Measurements from ENCODE around the gene NACC2.

DNA sequence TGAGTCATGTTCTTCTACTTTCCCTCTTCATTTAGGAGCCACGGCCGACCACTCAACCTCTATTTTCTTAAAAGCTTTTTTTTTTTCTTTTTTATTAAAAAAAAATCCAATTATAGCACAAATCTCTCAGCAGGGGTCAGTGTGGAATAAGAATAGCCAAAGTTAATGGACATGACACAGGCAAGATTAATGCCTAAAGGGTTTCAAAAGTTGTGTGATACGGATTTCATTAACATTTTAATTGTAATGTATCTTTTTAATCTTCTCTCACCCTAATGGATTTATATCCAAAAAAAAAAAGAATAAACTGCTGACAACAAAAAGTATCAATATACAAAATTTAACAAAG, 5.4 kb downstream of the NACC2 start:
- TF ChIP-seq GLIS3 (CRISPR knock-in tag; IDR thresholded peaks at IDR 0.05): no peak
- TF ChIP-seq TOX (CRISPR knock-in tag; IDR thresholded peaks at IDR 0.05; ENCODE audit: borderline replicate concordance): no peak
- no peak for TF ChIP-seq BACH2 (CRISPR knock-in tag; IDR thresholded peaks at IDR 0.05; ENCODE audit: borderline replicate concordance)
- no peak for TF ChIP-seq ZC3H10 (CRISPR knock-in tag; IDR thresholded peaks at IDR 0.05)
- TF ChIP-seq, protein P1, sequence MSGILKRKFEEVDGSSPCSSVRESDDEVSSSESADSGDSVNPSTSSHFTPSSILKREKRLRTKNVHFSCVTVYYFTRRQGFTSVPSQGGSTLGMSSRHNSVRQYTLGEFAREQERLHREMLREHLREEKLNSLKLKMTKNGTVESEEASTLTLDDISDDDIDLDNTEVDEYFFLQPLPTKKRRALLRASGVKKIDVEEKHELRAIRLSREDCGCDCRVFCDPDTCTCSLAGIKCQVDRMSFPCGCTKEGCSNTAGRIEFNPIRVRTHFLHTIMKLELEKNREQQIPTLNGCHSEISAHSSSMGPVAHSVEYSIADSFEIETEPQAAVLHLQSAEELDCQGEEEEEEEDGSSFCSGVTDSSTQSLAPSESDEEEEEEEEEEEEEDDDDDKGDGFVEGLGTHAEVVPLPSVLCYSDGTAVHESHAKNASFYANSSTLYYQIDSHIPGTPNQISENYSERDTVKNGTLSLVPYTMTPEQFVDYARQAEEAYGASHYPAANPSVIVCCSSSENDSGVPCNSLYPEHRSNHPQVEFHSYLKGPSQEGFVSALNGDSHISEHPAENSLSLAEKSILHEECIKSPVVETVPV (CRISPR knock-in tag; IDR thresholded peaks at IDR 0.05): no peak
- no peak for TF ChIP-seq ARNTL (CRISPR knock-in tag; IDR thresholded peaks at IDR 0.05; ENCODE audit: borderline replicate concordance, low read depth)
- TF ChIP-seq ZNF70 (CRISPR knock-in tag; IDR thresholded peaks at IDR 0.05): no peak
- TF ChIP-seq ZFP3 (CRISPR knock-in tag; IDR thresholded peaks at IDR 0.05): no peak
- TF ChIP-seq, protein P2, sequence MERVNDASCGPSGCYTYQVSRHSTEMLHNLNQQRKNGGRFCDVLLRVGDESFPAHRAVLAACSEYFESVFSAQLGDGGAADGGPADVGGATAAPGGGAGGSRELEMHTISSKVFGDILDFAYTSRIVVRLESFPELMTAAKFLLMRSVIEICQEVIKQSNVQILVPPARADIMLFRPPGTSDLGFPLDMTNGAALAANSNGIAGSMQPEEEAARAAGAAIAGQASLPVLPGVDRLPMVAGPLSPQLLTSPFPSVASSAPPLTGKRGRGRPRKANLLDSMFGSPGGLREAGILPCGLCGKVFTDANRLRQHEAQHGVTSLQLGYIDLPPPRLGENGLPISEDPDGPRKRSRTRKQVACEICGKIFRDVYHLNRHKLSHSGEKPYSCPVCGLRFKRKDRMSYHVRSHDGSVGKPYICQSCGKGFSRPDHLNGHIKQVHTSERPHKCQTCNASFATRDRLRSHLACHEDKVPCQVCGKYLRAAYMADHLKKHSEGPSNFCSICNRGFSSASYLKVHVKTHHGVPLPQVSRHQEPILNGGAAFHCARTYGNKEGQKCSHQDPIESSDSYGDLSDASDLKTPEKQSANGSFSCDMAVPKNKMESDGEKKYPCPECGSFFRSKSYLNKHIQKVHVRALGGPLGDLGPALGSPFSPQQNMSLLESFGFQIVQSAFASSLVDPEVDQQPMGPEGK (CRISPR knock-in tag; IDR thresholded peaks at IDR 0.05; ENCODE audit: borderline replicate concordance): no peak
- TF ChIP-seq ZNF8 (CRISPR knock-in tag; IDR thresholded peaks at IDR 0.05): no peak
- no peak for TF ChIP-seq RARB (CRISPR knock-in tag; IDR thresholded peaks at IDR 0.05)
- no peak for TF ChIP-seq TCF4 (CRISPR knock-in tag; IDR thresholded peaks at IDR 0.05; ENCODE audit: borderline replicate concordance)
- TF ChIP-seq, protein P3, sequence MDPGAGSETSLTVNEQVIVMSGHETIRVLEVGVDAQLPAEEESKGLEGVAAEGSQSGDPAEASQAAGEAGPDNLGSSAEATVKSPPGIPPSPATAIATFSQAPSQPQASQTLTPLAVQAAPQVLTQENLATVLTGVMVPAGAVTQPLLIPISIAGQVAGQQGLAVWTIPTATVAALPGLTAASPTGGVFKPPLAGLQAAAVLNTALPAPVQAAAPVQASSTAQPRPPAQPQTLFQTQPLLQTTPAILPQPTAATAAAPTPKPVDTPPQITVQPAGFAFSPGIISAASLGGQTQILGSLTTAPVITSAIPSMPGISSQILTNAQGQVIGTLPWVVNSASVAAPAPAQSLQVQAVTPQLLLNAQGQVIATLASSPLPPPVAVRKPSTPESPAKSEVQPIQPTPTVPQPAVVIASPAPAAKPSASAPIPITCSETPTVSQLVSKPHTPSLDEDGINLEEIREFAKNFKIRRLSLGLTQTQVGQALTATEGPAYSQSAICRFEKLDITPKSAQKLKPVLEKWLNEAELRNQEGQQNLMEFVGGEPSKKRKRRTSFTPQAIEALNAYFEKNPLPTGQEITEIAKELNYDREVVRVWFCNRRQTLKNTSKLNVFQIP (CRISPR knock-in tag; IDR thresholded peaks at IDR 0.05; ENCODE audit: borderline replicate concordance, low read depth): no peak
